ENCODE data around the gene IDH3A. TPM values are rescaled to one million over a fixed set of nuclear protein-coding genes. Genes with fewer than 3 reads are reported as not detected.

Gene IDH3A
- total RNA-seq, 4 donors from 2014 or later = 149 to 369 (median 166) TPM

DNA sequence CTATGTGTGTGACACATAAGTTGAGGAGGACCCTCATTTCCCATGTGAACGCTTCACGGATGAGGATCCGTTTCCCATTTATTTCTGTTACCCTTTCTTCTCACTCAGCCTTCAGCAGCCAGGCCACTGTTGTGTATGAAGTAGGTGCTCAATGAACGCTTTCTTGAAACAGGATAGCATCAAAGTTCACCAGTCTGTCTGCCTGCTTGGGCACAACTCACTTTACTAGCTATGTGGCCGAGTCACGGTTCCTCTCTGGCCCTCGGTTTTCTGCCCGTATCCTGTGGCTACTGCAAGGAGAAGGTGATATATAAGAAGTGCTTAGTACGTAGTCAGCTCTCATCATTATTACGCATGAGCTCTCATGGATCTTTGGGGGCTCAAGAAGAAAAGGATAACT, 62.8 kb downstream of the IDH3A start:
- peaks cover 43 to 67% (median 51%) of the 10 kb centered on the region in 4 donors for H3K4me1 ChIP-seq
- intact Hi-C loops (cut with DNase I; ENCODE audit: low total_unique reads) (no loop called here), in situ Hi-C loops (cut with MboI; ENCODE audit: low pct_ligation_motif_present in 1 of 4, low pct_unique_long_range_greater_than_20kb in 1 of 4, low sequenced_read_pairs in 3 of 4) (no loop called here)
- no peaks in the 10 kb centered on the region for H3K27me3 ChIP-seq
- no peaks in the 10 kb centered on the region for H3K9me3 ChIP-seq
- no peak for DNase-seq
- no peaks in the 10 kb centered on the region for H3K36me3 ChIP-seq
- H3K4me3 ChIP-seq = no peak overlapping the region
- no peak for TF ChIP-seq POLR2AphosphoS5 (IDR thresholded peaks at IDR 0.05)
- TF ChIP-seq CTCF (IDR thresholded peaks at IDR 0.05) = no peak
- TF ChIP-seq POLR2A (IDR thresholded peaks at IDR 0.05) = no peak
- no peak for TF ChIP-seq EP300 (IDR thresholded peaks at IDR 0.05; ENCODE audit: low read depth)
- H3K27ac ChIP-seq = peak overlapping the region in 3 of 4 donors; percentile 2 to 24 (median 4)
- 80 to 92% methylated on average over 1 to 10 of the region's 10 CpGs for WGBS, 2 donors (ENCODE audit: low coverage in 1 of 2)

GRCh38 chr15:78212546-78213424, 63.6 kb downstream of the IDH3A start:
- DNase-seq = peak; percentile 84
- 58% methylated on average over 17 of the region's 17 CpGs; no CpG with 5 or more reads in 1 of the 2 donors for WGBS, 2 donors (ENCODE audit: low coverage in 1 of 2)
- TF ChIP-seq POLR2A (IDR thresholded peaks at IDR 0.05) (peak; percentile 16), CTCF (IDR thresholded peaks at IDR 0.05) (no peak), EP300 (IDR thresholded peaks at IDR 0.05; ENCODE audit: low read depth) (no peak), POLR2AphosphoS5 (IDR thresholded peaks at IDR 0.05) (peak; percentile 34 to 74 (median 66))
- in situ Hi-C loops (cut with MboI; ENCODE audit: low pct_ligation_motif_present in 1 of 4, low pct_unique_long_range_greater_than_20kb in 1 of 4, low sequenced_read_pairs in 3 of 4) = no loop called here
- Histone ChIP-seq H3K9me3 (no peaks in the 10 kb centered on the region), H3K27me3 (no peaks in the 10 kb centered on the region), H3K27ac (peak overlapping the region; percentile 10 to 59 (median 24)), H3K4me3 (no peak overlapping the region), H3K4me1 (peaks cover 49 to 73% (median 57%) of the 10 kb centered on the region in 4 donors), H3K36me3 (no peaks in the 10 kb centered on the region)
- intact Hi-C loops (cut with DNase I; ENCODE audit: low total_unique reads) = no loop called here

GRCh38 chr15:78213425-78213750, 64.2 kb downstream of the IDH3A start:
- Histone ChIP-seq H3K9me3 (no peaks in the 10 kb centered on the region), H3K27ac (peak overlapping the region; percentile 10 to 59 (median 24)), H3K27me3 (no peaks in the 10 kb centered on the region), H3K4me1 (peaks cover 49 to 73% (median 57%) of the 10 kb centered on the region in 4 donors), H3K36me3 (no peaks in the 10 kb centered on the region), H3K4me3 (no peak overlapping the region)
- in situ Hi-C loops (cut with MboI; ENCODE audit: low pct_ligation_motif_present in 1 of 4, low pct_unique_long_range_greater_than_20kb in 1 of 4, low sequenced_read_pairs in 3 of 4) = no loop called here
- intact Hi-C loops (cut with DNase I; ENCODE audit: low total_unique reads) = no loop called here
- 88% methylated on average over 6 of the region's 6 CpGs; no CpG with 5 or more reads in 1 of the 2 donors for WGBS, 2 donors (ENCODE audit: low coverage in 1 of 2)
- no peak for DNase-seq
- TF ChIP-seq EP300 (IDR thresholded peaks at IDR 0.05; ENCODE audit: low read depth) (no peak), CTCF (IDR thresholded peaks at IDR 0.05) (no peak), POLR2A (IDR thresholded peaks at IDR 0.05) (no peak), POLR2AphosphoS5 (IDR thresholded peaks at IDR 0.05) (no peak)

GRCh38 chr15:78213956-78214355, 64.8 kb downstream of the IDH3A start:
- 80% methylated on average over 4 of the region's 4 CpGs; no CpG with 5 or more reads in 1 of the 2 donors for WGBS, 2 donors (ENCODE audit: low coverage in 1 of 2)
- in situ Hi-C loops (cut with MboI; ENCODE audit: low pct_ligation_motif_present in 1 of 4, low pct_unique_long_range_greater_than_20kb in 1 of 4, low sequenced_read_pairs in 3 of 4) = no loop called here
- no peak for DNase-seq
- Histone ChIP-seq H3K4me1 (peaks cover 49 to 71% (median 57%) of the 10 kb centered on the region in 4 donors), H3K27ac (no peak overlapping the region), H3K36me3 (no peaks in the 10 kb centered on the region), H3K27me3 (no peaks in the 10 kb centered on the region), H3K9me3 (no peaks in the 10 kb centered on the region), H3K4me3 (no peak overlapping the region)
- no peak for TF ChIP-seq POLR2A (IDR thresholded peaks at IDR 0.05)
- no peak for TF ChIP-seq CTCF (IDR thresholded peaks at IDR 0.05)
- TF ChIP-seq EP300 (IDR thresholded peaks at IDR 0.05; ENCODE audit: low read depth) = no peak
- TF ChIP-seq POLR2AphosphoS5 (IDR thresholded peaks at IDR 0.05) = no peak
- intact Hi-C loops (cut with DNase I; ENCODE audit: low total_unique reads) = no loop called here
